COLO668 (cell line): ENCODE data around the gene EXOC4.

Experiments used
- DNase-seq: peaks from one replicate; lab custom pipeline; 2025; ENCODE audit not compliant: unreplicated experiment; lab: John Stamatoyannopoulos, UW

Gene EXOC4

GRCh38 chr7:133360201-133360600 lies 107.3 kb downstream of the EXOC4 start:
- no peak for DNase-seq

- no peak for DNase-seq
Observed at GRCh38 chr7:133361806-133362205, 108.9 kb downstream of the EXOC4 start.

- DNase-seq: no peak
Observed at GRCh38 chr7:133364959-133365690, 112.2 kb downstream of the EXOC4 start.

- no peak for DNase-seq
Observed at GRCh38 chr7:133365917-133366316, 113.0 kb downstream of the EXOC4 start.

- no peak for DNase-seq
Observed at GRCh38 chr7:133367561-133367960, 114.7 kb downstream of the EXOC4 start.

- DNase-seq: no peak
Observed at GRCh38 chr7:133369130-133369529, 116.3 kb downstream of the EXOC4 start.

GRCh38 chr7:133371616-133372015 lies 118.7 kb downstream of the EXOC4 start:
- no peak for DNase-seq

- DNase-seq: no peak
Observed at GRCh38 chr7:133372337-133372736, 119.5 kb downstream of the EXOC4 start.

GRCh38 chr7:133376514-133376913 lies 123.6 kb downstream of the EXOC4 start:
- no peak for DNase-seq

- no peak for DNase-seq
Observed at GRCh38 chr7:133381965-133382364, 129.1 kb downstream of the EXOC4 start.

- DNase-seq: no peak
Observed at GRCh38 chr7:133382775-133383559, 130.1 kb downstream of the EXOC4 start.

GRCh38 chr7:133386205-133386604 lies 133.3 kb downstream of the EXOC4 start:
- DNase-seq: no peak

- DNase-seq: no peak
Observed at GRCh38 chr7:133389727-133390126, 136.8 kb downstream of the EXOC4 start.

GRCh38 chr7:133391206-133391605 lies 138.3 kb downstream of the EXOC4 start:
- no peak for DNase-seq

- DNase-seq: no peak
Observed at GRCh38 chr7:133394369-133394768, 141.5 kb downstream of the EXOC4 start.

GRCh38 chr7:133395551-133395950 lies 142.7 kb downstream of the EXOC4 start:
- DNase-seq: no peak

GRCh38 chr7:133398506-133398905 lies 145.6 kb downstream of the EXOC4 start:
- DNase-seq: no peak

- DNase-seq: no peak
Observed at GRCh38 chr7:133401225-133401624, 148.3 kb downstream of the EXOC4 start.

- DNase-seq: no peak
Observed at GRCh38 chr7:133408212-133408611, 155.3 kb downstream of the EXOC4 start.

GRCh38 chr7:133409421-133409820 lies 156.5 kb downstream of the EXOC4 start:
- no peak for DNase-seq

- DNase-seq: no peak
Observed at GRCh38 chr7:133409966-133410365, 157.1 kb downstream of the EXOC4 start.

- no peak for DNase-seq
Observed at GRCh38 chr7:133411395-133411794, 158.5 kb downstream of the EXOC4 start.
